GM19372 (cell line): Measurements from ENCODE around the gene CRISPLD2.
"Not testable (repeated sequence)": the region's sequence is repeated elsewhere in the genome, so short reads cannot be mapped to it uniquely, and the experiment has no call there.

Experiments
- ATAC-seq: cut with Tn5 transposase; IDR thresholded peaks from one replicate; pipeline ENCODE4 v1.9.1; 2021; ENCODE audit warnings: mild to moderate bottlenecking, low read depth, moderate library complexity; ENCODE audit not compliant: unreplicated experiment

Gene CRISPLD2

DNA sequence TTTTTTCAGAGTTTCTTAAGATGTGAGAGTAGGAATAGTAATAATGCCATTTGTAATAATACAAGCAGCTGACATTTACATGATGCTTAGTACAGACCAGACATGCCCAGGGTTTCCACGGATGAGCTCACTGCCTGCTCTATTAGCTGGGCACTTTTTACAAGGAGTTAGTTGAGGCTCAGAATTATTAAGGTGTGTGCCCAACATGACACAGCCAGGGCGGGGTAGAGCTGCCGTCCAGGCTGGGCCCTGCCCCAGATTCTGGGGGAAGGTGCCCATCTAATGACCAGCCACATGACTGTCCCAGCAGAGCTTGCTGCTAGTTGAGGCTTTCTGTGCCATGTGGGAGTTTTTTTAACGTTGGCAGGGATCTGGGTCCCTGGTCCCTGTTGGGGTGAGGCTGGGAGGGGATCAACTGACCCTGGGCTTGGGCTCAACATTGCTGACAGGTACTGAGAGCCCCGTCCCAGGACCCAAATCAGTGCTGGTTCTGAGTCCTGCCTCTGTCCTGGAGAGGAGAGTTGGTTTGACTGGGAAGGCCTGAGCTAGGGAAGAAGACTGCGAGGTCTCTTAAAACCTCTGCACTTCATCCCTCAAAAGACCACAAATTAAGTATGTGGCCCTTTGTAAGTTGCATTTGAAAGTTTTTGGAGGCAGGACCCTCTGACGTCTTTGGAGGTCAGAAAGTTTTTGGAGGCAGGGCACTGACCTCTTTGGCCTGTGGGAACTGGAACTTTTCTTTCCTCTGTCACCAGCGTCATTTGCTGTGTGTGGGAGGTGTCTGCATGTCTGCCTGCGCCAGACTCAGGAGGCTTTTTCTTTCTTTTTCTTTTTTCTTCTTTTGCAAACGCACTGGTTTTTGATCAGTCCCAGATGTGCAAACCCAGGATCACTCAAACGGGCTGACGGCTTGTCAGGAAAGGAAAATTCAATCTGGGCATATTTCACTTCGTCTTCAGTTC is 2.2 kb downstream of the CRISPLD2 start:
- no peak for ATAC-seq

DNA sequence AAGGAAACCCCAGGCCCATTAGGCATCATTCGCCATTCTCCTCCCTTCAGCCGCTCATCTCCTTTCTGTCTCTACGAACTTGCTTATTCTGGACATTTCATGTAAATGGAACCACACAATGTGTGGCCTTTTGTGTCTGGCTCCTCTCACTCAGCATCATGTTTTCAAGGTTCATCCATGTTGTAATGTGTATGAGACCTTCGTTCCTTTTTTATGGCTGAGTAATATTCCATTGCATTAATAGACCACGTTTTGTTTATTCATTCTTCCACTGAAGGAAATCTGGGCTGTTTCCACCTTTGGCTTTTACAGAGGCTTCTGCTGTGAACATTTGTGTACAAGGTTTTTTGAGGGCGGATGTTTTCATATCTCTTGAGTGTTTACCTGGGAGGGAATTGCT is 3.2 kb downstream of the CRISPLD2 start:
- ATAC-seq = no peak

DNA sequence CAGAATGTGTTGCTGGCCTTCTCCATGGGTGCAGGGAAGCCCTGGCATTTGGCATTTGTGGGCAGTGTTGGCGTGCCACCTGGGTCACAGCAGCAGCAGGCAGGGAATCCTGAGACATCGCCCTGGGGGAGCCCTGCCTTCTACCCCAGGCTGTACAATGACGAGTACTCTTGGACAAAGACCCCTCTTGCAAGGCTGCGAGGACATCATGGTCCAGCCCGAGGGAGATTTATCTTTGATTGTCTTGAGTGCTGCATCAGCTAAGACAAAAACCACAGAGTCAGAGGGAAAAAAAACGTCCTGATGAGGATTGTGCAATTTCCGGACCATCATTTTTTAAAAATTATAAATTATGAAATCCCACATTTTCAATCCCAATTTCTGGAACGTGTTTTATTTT is 3.7 kb downstream of the CRISPLD2 start:
- ATAC-seq = no peak

DNA sequence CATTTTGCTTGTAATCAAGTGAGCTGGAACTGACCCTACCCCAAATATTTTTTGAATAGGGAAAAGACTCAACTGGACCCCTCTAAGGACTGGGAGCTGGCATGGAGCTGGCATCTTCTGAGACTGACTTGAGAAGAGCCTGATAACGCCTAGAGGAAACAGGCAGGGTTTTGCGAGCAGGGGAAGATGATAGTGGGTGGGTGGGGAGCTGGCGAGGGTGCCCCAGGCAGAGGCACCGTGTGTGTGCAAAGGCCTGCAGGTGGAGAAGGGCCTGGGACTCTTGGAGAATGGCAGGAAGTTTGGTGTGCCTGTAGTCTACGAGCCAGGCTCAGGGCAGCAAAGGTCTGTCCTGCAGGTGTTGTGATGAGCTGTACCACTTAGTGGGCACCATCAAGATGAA is 4.1 kb downstream of the CRISPLD2 start:
- ATAC-seq = no peak

DNA sequence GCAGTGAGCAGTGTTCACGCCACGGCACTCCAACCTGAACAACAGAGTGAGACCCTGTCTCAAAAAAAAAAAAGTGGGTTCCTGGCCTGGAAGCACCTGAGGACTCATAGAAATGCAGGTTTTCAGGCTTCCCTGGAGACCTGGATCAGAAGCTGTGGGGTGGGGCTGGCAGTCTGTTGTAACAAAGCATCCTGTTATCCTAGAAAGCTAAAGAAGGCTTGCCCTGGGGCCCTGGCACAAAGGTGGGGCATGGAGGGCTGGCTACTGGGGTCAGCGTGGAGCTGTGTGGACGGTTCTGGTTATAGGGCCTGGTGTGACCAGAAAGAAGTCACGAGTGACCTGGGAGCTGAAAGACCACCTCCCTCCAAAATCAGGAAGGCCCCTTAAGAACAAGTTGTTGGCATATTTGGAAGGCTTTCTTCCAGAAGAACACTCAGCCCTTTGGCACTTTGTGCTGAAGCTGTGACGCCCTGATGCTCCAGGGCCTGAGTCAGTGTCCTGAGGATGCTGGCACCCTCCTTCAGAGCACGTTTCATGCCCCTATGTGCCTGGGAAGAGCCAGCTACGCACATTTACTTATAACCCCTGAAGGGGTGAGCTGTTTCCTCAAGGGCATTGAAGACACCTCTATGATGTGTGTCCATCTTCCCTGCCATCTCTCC is 6.2 kb downstream of the CRISPLD2 start:
- ATAC-seq = no peak

DNA sequence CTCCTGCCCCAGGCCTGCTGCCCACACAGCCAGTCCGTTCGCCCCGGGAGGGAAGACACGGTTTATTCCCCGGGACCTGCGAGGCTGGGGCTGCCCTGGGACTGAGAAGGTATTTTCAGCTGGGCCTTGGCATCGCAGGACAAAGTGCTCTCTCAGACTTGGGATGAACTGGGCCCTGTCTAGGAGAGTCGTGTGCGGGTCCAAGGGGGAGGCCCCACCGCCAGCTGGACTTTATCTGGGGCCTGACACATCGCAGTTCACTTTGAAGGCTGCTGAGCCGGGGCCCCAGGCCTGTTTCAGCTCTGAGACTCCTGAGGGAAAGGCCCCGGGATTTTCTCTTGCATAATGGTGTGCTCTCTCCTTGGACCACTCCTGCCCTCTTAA is 6.8 kb downstream of the CRISPLD2 start:
- no peak for ATAC-seq

DNA sequence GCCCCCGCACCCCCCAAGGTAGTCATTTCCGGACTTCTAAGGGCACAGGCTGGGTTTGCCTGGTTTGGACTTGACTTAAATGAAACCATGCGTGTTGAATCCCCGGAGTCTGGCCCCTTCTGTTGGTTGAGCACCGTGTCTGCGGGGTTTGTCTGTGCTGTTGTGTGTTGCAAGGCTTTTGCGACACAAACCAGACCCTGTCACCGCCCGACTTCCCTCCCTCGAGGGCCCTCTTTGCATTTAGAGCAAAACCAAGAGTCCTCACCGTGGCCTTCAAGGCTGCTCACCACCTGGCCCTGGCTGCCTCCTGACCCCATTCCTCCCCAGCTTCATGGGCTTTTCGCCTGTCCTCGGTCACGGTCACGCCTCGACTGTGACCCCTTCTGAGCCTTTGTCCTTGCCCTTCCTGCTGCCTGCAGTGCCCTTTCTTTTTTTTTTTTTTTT is 7.4 kb downstream of the CRISPLD2 start:
- no peak for ATAC-seq

DNA sequence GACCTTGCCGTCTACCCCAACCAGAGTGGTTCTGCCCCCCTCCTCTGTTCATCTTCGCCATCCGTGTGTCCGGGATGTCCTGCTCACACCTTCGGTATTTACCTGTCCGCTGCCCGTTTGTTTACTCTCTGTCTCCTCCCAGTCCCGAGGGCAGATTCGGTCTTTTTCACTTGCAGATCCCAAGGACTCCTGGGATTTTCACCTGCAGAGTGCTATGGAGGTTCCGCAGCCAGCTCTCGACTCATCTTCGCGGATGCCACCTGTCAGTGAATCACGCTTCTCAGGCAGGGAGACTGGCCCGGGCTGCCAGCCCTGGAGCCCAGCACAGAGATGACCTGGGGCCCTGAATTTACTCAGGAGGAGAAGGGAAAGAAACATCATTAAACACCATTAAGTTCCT is 8.1 kb downstream of the CRISPLD2 start:
- no peak for ATAC-seq

DNA sequence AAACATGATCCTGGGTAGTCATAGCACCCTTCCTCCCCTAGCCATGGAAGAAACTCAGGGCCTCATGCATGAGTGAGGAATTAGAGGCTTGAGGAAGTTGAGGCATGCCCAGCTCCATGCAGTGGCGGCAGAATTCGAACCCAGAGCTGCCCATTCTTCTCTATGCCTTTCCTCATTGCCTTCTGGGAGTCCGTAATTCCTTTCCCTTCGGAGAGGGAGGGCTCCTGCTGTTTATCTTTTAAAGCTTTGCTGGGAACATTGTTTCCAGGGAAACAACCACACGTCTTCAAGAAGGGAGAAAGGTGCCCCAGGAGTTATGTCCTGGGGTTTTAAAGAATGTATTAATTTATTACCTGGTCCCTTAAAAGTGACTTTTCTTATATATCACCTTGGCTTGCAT is 8.5 kb downstream of the CRISPLD2 start:
- ATAC-seq = no peak

DNA sequence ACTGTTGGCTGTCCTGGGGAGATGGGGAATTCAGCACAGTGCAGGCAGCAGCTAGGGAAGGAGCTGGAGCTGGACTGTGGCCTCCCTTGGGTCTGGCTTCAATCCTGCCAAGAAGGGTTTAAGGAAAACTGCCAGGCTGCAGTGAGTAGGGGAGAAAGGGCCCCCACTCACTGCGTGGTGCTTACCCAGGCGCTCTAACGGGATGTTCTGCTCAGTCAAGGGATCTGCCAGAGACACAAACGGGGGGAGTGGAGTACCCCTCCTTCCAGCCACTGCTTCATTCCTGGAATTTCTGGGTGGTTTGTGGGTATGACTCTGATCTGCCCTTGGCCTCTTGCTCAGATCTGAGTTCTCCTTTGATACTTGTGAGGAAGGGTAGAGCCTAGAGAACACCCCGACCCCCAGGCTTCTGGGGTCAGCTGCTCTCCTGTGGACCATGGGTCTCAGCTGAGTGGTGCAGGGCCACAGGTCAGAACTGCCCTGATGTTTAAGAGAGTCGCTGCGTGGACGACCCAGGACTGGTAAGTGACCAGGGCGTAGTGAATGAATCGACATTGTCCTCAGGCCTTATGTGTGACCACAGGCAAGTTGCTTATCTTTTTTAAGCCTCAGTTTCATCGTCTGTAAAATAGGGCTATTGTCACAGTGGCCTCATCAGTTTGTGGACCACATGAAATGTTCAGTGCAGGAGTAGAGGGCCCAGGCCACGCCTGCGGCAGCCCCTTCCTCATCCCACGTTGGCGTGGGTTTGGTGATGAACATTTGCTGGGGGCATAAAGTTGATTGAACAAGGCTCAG is 9.6 kb downstream of the CRISPLD2 start:
- no peak for ATAC-seq

DNA sequence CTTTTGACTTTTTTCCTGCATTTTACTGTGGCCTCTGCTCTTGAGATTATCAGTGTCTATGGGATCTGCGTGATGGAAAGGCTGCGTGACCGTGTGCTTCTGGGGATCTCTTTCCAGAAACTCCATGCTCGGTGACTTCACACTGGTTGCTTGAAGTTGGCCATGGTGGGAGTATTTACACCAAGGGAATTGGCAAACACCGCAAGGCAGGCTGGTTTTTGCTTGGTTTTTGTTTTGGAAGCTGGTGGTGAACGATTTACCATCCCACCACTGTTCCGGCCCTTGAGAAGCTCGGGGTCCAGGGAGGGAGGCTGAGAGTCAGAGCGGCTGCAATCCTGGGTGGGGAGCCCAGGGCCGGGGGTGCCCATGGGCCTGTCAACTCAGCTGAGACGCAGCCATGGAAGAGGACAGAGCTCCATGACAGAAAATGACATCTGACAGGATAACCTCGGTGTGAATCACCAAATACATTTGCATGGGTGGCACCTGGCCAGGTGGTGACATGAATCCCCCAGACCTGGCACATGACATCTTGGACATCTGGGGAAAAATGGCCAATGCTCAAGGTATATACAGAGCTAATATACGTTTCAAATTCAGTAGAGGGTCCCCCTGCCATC is 11.1 kb downstream of the CRISPLD2 start:
- no peak for ATAC-seq

DNA sequence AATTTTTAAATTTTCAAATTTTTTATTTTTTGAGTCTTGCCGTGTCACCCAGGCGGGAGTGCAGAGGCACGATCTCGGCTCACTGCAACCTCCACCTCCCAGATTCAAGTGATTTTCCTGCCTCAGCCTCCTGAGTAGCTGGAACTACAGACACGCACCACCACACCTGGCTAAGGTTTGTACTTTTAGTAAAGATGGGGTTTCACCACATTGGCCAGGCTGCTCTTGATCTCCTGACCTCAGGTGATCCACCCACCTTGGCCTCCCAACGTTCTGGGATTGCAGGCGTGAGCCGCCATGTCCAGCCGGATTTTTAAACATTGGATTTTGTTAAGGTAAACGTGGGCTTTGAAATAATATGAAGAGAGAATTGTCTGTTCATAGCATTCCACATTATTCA is 11.9 kb downstream of the CRISPLD2 start:
- not testable (repeated sequence) for ATAC-seq

DNA sequence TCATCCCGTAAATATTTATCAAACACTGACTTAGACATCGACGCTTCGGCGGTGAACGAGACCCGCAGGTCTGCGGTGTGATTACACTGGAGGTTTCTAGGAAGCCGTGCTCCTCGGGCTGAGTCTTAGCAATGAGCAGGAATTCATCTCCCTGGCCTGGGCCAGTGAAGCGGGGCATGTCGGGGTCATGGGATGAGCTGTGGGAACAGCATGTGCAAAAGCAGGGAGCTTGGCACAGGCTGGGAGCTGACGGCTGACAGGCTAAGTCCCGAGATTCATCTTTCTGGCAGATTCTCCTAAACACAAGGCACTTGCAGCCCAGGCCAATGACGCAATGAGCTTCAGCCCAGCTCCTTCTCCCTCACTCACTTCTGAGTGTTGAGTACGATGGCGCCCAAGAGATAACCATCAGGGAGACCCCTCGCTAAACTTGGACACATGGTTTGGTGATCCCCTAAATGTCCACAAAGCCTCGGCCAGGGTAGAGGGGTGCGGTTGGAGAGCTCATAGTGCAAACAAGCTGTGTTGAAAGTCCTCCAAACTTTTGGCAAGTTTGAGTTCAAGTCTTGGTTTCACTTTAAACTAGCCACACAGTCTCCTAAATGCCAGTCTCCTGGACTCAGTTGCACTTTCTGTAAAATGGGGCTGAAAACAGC is 12.8 kb downstream of the CRISPLD2 start:
- ATAC-seq = no peak

DNA sequence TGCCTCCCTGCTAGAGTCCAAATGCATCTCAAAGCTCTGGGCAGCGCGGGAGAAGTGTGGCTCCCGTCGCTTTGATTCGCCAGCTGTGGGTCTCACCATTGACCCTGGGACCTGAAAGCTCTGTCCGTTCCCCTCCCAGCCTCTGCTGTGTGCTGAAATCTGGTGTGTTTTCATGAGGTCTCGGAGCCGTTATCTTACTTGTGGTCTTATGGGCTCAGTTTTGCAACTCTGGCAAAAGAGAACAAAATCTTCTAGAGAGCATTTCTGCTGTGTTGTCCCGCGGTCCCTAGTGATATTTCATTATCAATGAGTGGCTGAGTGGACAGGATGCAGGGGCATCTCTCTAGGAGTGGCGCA is 13.3 kb downstream of the CRISPLD2 start:
- no peak for ATAC-seq

DNA sequence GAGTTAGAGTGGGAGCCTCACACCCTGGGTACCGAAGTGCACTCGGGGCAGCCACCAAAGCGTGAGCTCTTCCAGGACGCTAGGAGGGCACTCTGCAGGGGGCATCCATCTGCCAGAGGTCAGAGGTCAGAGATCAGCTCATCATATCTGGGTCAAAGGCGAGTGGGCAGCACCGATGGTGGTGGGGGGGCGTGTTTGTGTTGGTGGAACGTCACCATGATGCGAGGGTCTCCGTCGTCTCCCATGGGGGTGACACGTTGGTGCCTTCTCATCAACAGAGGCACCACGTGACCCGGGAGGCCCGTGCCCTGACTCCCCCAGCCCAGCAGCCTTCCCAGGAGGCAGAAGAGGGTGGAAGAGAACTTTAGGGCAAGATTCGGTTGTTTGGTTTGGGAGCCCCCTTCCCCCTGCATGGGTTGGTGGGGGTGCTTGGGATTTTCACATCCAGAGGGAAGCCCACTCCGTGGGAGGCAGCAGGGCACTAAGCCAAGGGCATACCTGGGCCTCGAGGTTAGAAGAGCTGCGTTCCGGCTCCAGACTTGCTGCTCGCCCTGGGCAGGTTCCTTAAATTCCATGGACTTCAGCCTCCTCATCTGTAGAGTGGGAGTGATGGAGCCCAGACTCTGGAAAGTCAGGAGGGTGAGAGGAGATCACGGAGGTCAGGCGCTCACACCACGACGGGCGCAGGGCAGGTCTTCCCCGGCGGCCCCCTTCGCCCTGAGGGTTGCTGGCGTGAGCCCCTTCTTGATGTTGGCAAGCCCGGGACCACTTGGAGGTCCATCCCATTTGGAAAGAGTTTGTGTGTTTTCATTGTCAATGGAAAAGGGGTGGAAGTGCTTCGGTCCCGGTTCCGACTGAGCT is 14.0 kb downstream of the CRISPLD2 start:
- ATAC-seq = no peak

DNA sequence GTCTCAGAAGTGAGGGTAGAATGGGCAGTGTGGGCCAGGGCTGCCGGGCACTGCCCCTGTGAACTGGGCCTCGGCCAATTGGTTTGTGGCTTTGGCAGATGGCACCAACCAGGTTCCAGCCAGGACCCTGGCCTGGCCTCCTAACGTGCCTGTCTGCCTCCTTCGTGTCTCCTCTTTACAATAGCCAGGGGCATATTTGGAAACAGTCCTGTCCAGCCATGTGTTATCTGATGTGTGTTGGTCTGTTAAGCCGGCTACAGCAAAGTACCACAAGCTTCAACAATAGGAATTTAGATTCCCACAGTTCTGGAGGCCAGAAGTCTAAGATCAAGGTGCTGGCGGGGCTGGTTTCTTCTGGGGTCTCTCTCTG is 14.6 kb downstream of the CRISPLD2 start:
- no peak for ATAC-seq

DNA sequence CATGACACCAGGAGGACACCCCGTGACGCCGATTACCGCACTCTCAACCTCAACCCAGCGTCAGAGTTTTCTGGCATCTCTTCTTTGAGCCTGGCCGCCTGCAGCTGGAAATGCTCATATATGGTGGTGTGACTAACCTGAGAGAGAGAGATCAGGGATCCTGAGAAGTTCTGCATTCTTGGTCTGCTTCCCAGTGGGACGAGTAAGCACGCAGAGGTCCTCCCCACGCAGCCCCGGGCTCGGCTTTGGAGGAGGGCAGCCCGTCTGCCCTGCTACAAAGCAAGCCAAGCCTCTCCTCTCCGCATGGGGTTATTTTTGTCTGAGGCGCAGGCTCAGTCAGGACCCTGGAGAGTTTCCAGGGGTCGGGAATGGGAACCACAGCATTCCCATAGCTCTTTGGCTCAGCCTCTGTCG is 16.5 kb downstream of the CRISPLD2 start:
- no peak for ATAC-seq

DNA sequence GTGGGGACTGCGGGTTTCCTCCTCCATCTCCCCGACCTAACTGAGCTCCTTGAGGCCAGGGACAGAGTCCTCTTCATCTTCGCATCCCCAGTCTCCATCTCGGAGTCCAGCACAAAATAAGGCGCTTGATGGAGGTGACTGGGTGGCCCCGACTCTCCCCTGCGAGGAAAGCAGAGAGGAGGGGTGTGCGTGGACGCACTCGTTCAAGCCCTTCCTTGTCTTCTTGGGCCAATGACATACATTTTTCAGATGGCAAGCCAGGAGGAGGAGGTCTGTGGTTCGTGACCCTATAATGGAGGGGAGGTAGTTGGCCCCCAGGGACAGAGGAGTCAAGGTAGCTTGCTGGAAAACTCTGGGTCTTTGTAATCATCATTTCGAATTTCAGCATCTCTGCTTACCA is 17.2 kb downstream of the CRISPLD2 start:
- ATAC-seq = no peak

DNA sequence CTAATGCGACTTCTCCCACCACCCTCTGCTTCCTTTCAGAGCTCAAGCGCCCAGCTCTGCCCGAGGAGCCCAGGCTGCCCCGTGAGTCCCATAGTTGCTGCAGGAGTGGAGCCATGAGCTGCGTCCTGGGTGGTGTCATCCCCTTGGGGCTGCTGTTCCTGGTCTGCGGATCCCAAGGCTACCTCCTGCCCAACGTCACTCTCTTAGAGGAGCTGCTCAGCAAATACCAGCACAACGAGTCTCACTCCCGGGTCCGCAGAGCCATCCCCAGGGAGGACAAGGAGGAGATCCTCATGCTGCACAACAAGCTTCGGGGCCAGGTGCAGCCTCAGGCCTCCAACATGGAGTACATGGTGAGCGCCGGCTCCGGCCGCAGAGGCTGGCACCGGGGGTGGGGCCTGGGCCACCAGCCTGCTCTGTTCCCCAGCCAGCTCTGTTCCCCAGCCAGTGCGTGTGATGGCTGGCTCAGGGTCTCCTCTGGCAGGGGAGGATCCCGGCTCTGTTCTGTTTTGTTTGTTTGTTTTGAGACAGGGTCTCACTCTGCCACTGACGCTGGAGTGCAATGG is 18.7 kb downstream of the CRISPLD2 start:
- ATAC-seq = no peak
